Kidney tubule cell (primary cell): ENCODE measurements around the gene DIPK1A.

Experiments
- DNase-seq: peaks from one replicate; pipeline ENCODE4 v3.0.0-alpha.2; 2018; ENCODE audit warnings: low spot score

The DIPK1A gene

DNA sequence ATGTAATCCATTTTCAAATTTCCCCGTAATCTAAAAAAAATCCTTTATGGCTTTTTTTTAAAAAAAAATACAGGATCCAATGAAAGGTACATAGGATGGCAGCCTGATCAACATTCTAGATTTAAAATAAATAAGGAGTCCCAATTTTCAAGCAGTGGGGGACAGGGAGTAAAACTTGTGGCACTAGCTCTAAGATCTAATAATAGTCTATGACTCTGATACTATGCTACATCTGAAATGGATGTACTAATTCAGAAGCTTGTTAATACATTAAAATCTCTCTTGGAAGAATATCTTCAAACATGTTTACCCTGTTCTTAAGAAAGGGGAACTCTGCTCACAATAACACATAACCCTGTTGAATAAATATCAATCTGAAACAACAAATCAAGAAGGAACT is 8.5 kb downstream of the DIPK1A start:
- DNase-seq = no peak

DNA sequence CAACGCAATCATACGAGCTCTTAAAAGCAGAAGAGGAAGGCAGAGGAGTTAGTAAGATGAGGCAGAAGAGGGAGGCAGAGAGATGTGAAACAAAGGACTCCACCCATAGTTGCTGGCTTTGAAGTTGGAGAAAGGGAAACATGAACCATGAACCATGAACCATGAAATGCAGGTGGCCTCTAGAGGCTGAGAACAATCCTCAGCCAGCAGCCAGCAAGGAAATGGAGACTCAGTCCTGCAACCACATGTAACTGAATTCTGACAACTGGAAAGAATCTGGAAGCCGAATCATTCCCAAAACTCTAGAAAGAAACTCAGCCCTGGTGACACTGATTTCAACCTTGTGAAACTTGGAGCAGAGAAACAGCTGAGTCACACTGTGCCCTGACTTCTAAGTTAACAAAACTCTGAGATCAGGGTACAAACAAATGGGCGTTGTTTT is 10.1 kb downstream of the DIPK1A start:
- peak; percentile 62 for DNase-seq

DNA sequence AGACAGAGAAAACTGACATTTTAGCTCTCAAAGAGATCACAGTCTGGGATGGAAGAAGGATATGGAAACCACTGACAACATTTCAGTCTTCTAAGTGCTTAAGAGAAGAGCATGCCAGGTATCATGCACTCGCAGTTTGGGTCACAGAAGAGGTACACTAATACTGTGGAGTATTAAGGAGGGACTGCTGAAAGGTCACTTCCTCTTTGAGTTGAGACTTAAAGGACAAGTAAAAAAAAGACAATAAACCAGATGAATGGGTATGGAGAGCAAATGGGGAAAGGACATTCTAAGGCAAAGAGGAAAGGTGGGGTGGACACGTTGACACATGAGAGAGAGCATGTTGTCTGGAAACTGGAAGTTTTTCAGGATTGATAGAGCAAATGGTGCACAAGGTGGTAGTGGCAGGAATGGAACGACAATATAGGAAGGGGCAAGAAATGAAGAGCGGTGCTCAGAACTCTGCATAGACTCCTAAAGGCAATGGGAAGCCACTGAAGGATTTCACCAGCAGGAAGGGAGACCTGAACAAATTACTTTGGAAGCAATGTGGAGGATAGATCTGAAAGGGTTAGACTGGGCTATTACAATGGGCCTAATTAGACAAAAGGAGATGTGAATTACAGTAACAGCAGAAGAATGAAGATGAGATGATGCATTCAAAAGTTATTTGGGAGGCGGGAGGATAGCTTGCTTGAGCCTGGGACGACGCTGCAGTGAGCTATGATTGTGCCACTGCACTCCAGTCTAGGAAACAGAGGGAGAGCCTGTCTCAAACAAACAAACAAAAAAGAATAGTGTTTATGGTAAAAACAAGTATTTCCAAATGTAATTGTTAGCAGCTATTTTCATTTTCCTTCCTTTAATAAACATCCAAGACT is 11.1 kb downstream of the DIPK1A start:
- DNase-seq = peak; percentile 73

DNA sequence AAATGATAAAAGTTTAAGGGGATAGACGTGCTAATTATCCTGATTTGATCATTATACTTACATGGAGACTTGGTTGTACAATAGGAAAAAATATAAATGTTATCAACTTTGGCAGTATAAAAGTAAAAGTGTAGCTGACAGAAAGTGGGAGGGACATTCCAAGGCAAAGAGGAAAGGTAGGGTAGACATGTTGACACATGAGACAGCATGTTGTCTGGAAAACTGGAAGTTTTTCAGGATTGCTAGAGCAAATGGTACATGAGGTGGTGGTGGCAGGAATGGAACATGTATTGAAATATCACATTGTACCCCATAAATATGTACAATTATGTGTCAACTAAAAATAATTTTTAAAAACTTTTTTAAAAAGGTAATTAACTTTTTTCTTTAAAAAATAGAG is 13.2 kb downstream of the DIPK1A start:
- no peak for DNase-seq

DNA sequence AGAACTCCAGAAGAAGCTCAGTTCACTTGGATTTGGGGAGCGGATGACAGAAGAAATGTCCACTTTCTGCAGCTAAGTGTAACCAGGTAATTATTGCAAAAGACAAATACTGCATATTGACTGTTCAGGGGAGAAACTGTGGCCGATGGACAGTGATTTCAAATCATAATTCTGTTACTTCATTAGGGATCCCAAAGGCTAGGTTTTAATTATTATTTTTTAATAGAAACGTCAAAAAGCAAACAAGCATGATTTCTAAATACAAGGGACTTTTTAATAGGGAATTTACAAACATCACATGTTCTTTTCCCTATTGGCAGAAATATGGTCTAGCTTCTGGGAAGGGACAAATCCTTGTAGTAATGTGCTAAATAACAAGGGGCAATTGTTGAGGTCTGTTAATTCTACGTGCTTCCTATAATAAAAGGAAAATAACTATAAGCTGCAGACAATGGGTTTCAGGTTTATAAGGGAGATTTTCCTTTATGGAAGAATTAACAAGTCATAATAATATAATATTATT is 15.5 kb downstream of the DIPK1A start:
- DNase-seq = no peak

DNA sequence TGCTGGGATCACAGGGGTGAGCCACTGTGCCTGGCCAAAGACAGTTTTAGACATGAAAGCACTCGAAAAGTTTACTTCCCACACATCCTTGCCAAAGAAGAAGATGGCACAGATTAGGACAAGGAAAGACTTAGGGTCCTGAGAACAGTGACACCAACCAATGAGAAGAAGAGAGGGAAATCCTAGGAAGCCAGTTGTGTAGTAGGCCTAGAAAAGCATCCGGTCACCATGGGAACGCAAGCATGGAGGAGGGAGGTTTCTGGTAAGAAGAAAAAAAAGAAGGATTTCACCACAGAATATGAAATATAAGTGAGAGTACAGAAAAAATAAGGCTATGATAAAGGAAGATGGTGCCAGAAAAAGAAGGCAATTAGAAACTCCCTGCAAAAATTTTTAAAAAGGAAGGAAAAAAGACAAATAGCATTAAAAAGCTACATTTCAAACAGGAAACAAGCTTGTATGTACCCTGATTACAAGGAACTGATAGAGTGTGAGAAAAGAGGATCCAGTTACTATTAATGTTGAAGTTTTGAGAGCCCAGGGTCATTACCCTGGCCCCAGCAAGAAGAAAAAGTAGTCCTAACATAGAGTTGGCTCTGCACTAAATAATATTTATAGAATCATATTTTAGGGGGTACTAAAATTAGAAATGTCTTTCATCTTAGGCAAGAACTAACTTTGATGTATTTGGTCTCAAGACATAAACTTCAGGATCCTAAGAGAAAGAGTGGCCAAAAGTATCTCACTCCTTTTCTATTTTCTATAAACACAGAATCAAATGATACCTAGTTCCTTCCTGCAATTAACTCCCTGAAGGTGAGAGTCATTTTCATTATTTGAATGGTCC is 16.1 kb downstream of the DIPK1A start:
- no peak for DNase-seq

DNA sequence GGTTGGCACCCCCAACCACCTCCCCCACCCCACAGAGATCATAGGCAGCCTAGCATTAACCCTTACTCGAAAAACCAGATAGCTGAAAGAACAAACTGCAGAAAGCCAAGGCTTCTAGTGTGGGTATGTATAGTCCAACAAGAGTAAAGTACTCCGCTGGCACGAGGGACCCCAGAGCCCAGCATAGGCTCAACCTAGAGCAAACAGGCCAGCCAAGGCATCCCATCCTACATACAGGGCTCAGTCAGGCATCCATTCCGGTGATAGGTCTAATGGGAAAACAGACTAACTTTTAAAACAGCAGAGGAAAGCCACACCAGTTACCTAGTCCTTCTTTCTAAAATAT is 17.8 kb downstream of the DIPK1A start:
- DNase-seq = no peak

DNA sequence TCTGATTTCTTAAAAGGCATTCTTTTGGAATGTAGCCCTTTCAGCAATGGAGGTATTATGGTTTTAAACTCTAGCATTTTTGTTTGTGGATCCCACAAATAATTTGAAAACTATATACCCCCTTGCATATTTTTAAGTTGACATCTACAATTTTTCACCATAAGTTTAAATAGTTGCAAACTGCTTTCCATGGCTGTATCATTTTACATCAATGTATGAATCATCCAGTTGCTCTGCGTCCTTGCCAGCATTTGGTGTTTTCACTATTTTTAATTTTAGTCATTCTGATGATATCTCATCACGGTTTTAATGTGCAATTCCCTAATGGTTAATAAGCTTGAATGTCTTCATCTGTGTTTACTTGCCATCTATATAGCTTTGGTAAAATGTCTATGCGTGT is 20.7 kb downstream of the DIPK1A start:
- no peak for DNase-seq

DNA sequence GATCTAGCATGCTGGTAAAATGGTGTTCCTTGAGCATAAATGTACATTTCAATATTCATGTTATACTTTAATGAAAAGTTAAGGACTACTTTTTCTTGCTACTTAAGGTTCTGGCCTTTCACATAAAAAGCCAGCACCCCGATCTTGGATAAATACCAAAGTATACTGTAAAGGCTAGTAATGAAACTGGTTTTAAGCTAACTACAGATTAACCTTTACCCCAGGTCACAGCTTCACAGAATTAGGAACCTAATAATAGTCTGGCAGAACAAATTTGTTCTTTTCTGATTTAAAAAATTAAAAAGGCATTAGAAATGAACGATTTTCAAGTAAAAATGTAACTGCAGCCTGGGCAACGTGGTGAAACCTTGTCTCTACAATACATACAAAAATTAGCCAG is 23.5 kb downstream of the DIPK1A start:
- no peak for DNase-seq

DNA sequence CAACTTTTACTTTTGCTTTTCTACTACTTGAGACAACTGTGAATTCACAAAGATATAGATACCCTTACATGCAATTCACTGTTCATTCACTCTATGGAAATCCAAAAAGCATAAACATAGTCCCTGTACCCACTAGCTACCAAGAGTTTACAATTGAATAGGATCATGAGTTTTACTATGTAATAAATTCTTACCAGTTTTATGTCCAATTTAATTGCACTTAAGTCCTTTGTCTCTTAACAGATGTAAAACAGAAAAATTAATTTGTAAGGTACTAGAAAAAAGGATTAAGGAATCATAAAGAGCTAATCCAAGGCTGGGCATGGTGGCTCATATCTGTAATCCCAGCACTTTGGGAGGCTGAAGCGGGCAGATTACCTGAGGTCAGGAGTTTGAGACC is 24.4 kb downstream of the DIPK1A start:
- DNase-seq = no peak

DNA sequence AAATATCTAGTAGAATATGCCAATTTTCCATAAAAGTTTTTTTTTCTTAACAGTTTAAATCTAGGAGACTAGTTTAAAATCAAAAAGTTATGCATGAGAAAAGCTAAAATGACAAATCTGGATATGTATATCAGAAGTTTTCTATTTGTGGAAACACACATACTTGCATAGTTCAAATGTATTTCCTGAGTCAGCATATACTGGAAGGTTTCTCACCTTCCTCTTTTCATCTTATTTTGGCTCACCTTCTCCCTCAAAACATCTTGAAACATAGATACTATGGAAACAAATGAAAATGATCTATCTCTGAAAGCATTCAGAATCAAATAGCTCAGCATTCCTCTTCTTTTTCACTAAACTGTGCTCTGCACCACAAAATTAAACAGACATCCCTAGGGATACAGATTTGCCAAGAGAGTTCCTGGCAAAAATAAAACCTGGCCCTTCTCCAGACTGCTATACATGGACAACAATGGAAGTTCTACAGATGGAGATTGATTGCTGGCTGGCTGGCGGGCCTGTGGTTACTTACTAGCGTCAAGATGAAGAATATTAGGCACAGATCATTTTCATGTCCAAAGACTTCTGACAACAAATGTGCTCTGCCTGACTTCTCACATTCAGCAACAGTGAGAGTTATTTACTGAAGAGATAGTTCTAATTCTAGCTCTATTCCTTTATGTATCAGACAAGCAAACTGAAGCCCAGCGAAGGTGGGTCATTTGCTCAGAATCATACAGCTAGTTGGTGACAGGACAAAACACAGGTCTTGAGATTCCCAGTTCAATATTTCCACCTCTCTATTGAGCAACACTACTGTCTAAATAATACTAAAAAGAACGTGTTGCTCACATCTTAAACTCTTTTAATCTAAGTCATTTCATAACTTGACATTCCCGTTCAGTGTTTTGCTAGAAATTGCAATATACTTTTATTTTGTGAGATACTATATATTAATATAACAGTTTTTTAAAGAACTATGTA is 26.6 kb downstream of the DIPK1A start:
- no peak for DNase-seq

DNA sequence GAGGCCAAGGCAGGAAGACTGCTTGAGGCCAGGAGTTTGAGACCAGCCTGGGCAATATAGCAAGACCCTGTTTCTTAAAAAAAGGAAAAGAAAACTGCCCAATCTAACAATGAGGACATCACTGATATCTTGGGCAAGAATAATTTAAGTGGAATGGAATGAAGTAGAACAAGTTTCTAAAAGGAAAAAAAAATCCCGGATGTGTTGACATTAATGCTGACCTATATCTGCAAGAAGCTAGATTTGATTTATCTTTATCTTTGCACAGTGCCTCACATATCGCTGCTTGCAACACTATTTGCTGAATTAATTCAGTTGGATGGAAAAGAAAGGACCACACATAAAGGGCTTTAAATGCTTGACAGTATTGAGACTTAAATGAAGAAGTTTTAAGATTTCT is 27.8 kb downstream of the DIPK1A start:
- no peak for DNase-seq

DNA sequence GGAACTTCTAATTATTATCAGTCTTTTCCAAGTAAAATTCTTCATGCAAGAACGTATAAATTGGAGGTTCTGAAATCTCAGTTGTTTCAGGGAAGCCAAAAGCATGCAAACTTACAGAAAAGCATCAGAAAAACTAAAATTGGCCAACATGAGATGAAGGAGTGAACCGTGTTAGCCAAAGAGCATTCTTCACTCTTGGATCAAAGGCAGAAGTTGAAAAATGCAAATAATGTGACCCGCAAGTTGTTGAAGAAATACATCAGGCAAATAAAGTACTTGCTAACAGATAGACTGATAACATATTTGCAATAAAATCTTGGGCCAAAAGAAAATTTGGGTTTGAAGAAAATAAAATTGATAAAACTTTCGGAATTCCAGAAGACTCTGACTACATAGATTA is 29.6 kb downstream of the DIPK1A start:
- DNase-seq = no peak

DNA sequence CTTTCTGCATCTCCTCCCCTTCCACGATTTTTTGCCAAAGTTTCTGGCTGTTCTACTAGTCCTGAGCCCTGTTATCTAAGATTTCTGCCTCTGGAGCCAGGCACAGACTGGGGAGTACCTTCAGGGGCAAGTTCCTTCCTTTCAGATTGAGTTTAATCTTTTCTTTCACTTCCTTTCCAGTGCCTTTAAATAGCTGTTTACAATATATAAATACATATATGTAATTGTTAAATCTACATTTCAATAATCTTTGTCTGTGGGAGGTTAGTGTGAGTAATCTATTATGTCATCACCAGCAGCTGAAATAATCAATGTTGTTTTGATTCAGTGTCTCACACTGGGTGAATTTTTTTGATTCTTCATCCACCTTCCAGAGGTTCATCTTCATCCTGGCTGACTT is 31.8 kb downstream of the DIPK1A start:
- DNase-seq = no peak

DNA sequence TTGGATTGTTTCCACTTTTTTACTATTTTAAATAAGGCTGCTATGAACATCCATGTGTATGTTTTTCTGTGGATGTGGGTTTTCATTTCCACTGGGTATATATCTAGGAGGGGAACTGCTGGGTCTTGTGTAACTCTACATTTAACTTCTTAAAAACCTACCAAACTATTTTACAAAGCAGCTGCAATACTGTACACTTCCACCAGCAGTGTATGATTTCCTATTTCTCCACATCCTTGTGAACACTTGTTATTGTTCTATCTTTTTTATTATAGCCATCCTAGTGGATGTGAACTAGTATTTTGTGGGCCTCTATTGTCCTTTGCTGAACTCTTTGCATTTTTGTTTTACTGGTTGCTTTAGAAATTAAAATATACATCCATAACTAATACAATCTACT is 33.4 kb downstream of the DIPK1A start:
- no peak for DNase-seq

DNA sequence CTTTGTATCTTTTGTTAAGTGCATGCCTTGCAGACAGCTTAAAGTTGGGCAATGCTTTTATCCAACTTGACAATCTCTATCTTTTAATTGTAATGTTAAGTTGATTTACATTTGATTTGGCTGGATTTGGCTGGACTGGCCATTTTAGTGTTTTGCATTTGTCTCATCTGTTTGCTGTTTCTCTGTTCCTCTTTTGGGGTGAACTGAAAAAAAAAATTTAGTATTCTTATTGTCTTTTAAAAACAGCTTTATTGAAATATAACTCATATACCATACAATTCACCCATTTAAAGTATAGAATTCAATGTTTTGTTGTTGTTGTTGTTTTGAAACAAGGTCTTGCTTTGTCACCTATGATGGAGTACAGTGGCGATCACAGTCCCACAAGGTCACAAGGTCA is 34.4 kb downstream of the DIPK1A start:
- no peak for DNase-seq

DNA sequence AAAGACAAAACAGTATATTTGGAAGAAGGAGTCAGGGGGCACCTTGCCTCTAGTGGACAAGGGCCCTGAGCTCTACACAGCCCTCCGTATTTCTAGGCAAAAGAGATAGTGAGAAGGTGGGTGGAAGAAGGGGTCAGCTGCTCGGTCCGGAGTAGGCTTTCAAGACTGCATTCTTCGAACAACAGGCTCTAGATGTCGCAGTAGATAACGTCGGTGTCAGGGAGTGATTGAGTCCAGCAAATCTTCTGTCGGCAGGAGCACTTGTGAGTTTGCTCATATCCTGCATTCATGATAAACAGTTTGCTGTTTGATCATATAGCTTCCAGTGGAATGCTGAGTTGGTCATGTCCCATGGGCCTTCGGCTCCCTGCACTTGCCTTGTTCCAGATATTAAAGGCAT is 36.8 kb downstream of the DIPK1A start:
- no peak for DNase-seq

DNA sequence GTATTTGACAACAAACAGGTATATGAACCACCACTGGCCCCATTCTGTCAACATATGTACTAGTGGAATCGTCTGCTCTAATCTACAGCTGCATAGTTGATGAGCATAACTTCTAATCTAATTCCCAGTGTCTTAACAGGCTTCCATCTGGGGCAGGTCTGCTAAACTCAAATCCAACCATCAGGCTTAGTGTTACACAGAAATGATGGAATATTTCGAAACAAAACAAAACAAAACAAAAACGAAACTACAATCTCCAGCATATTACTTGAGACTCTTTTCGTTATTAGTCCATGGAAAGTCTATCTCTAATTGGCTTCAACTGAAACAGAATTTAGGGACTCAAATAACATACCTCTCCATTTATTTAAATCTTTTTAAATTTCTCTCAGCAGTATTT is 37.6 kb downstream of the DIPK1A start:
- no peak for DNase-seq

DNA sequence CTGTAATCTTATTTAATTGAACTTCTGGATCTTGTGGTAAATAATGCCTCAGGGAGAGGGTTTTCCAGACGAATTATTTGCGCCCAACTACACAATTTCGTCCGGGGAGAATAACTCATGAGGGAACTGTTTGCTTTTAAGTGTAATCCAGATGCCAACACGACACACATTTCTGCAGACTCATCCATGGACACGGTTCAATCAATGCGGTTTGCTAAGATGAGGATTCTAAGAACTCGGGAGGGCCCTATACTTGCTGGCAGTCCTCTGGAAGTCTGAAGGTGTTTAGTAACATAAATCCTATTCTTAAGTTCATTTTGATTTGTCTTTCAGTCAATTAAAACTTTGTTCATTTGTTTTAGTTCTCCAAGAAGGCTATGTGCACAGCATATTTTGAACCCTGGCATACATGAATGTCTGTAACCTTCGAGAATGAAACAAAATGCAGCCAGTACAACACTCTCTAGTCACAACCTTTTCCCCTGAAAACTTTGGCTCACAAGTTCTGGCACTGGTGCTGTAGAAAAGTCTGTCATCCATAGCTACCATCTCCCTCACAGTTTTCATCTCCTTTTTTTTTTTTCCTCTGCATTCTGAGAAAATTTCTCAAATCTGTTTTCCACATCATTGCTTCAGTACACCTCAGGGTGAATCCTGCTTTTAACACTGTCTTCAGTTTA is 38.8 kb downstream of the DIPK1A start:
- DNase-seq = peak; percentile 63

DNA sequence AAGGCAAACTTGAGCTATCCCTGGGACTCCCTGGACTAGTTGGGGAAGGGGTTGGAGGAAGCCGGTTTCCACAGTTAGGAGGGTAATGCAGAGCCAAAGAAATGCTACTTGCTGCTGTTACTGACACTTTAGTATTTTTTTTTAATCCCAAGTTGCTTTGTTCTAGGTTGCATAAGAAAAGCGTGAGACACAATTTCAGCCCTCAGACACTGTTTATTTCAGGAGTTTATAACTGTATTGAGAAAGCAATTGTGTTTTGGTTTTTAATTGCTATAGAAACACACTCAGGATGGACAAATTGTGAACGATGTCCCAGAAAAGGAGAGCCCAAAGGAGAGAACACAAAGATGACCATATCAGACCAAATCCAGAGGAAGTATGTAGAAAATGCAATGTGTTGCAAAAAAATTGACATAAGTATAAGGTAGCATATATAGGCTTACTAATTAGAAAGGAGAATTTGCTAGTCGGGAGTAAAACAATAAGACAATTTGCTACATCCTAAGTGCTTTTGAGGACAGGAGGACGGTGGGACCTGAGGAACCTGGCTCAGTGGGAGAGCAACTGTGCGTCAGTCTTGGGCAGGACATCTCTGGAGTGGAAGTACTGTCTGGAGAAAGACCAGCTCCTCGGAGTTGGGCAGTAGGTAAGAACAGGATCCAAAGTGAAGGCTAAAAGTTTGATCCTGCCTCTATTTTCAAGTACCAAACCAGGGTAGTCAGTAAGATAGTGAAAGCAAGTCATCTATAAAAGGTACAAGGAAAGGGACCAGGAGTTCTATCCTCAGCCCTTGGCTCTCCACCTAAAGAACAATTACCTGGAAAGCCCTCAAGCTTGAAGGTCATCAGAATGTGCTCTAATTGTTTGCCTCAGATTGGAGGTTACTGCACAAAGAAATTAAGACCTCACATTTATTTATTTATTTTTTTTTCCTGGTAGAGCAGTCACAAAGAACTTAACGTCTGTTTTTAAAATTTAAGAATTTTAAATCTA is 39.9 kb downstream of the DIPK1A start:
- DNase-seq = no peak
